GM12878 (cell line): ENCODE results near the gene ELP1. TPM values are rescaled to one million over a fixed set of nuclear protein-coding genes. Genes with fewer than 3 reads are reported as not detected.

Experiments used
- ATAC-seq: fragments of 200-7000 bp; cut with Tn5 transposase; 3 replicates; pipeline ENCODE4 v1.9.1; 2020; ENCODE audit warnings: mild to moderate bottlenecking, moderate library complexity
- BruUV-seq: library from RNA; stranded (reverse); fragments of 400-500 nt; replicated peaks from 2 replicates; lab custom pipeline; 2021; lab: Mats Ljungman, UMichigan
- CTCF ChIA-PET: fragments of 300-600 bp; sonication (Branson Sonifier 250); formaldehyde crosslinking; extraction: SDS; loops from one replicate; lab custom pipeline; 2021; ENCODE audit warnings: inconsistent platforms; lab: Yijun Ruan, JAX
- POLR2A ChIA-PET: fragments of 350-600 bp; formaldehyde crosslinking; extraction: SDS; loops from one replicate; lab custom pipeline; 2021; ENCODE audit warnings: inconsistent platforms; lab: Charles Lee
- RAD21 ChIA-PET: fragments of 300-600 bp; sonication (Branson Sonifier 250); formaldehyde crosslinking; loops from one replicate; lab custom pipeline; 2023; ENCODE audit warnings: antibody characterized with exemption; ENCODE audit not compliant: unreplicated experiment; lab: Charles Lee
- SMC1A ChIA-PET: fragments of 300-600 bp; sonication (Branson Sonifier 250); formaldehyde crosslinking; loops from one replicate; lab custom pipeline; 2023; ENCODE audit not compliant: unreplicated experiment, uncharacterized antibody; lab: Charles Lee
- DNase-seq: peaks from one replicate; pipeline ENCODE4 v3.0.0-alpha.2; 2011; ENCODE audit warnings: low read depth, low spot score
- FAIRE-seq: peaks from 3 replicates; lab custom pipeline; 2011; peaks lifted over from hg19 to GRCh38; lab: Jason Lieb, UNC
- H2AFZ ChIP-seq: 2 replicates; pipeline ENCODE4 v1.6.0; 2011; ENCODE audit warnings: low read depth, low read length, control low read depth; ENCODE audit not compliant: control insufficient read depth
- H3K27ac ChIP-seq: 2 replicates; pipeline ENCODE4 v1.5.1; 2011; ENCODE audit warnings: control low read depth; ENCODE audit not compliant: control insufficient read depth, insufficient read depth
- H3K27me3 ChIP-seq, 2 experiments: replicated peaks in 1 of 2; 2 replicates each; pipeline versions ENCODE4 v1.6.0 to v1.6.1; 2011; ENCODE audit warnings: low read length in 1 of 2; ENCODE audit not compliant: control insufficient read depth in 2 of 2, insufficient read depth in 2 of 2
- H3K36me3 ChIP-seq, 2 experiments: 2 replicates each; pipeline ENCODE4 v1.5.1; 2011; ENCODE audit warnings: low read length in 1 of 2; ENCODE audit not compliant: control insufficient read depth in 2 of 2, insufficient read depth in 2 of 2
- H3K4me1 ChIP-seq: 2 replicates; pipeline ENCODE4 v1.6.1; 2011; ENCODE audit warnings: mild to moderate bottlenecking, low read length, moderate library complexity, mixed read lengths; ENCODE audit not compliant: control insufficient read depth, insufficient read depth
- H3K4me2 ChIP-seq: 2 replicates; pipeline ENCODE4 v1.6.0; 2011; ENCODE audit warnings: control low read depth; ENCODE audit not compliant: control insufficient read depth, insufficient read depth
- H3K4me3 ChIP-seq: fragments of 200-600 bp; sonication (generic); 2 replicates; pipeline ENCODE4 v1.5.1; 2016
- H3K79me2 ChIP-seq: 2 replicates; pipeline ENCODE4 v1.6.0; 2011; ENCODE audit warnings: low read length; ENCODE audit not compliant: control insufficient read depth, insufficient read depth
- H3K9ac ChIP-seq: 2 replicates; pipeline ENCODE4 v1.8.0; 2011; ENCODE audit warnings: low read length, control low read depth, mixed read lengths; ENCODE audit not compliant: control insufficient read depth, insufficient read depth
- H3K9me3 ChIP-seq: replicated peaks from 3 replicates; pipeline ENCODE4 v1.5.1; 2011; ENCODE audit warnings: mild to moderate bottlenecking, low read length; ENCODE audit not compliant: control insufficient read depth, insufficient read depth
- H4K20me1 ChIP-seq: 2 replicates; pipeline ENCODE4 v1.6.0; 2011; ENCODE audit not compliant: control insufficient read depth, insufficient read depth
- CREM ChIP-seq: IDR thresholded peaks from 2 replicates; pipeline ENCODE4 v1.6.1; 2014; ENCODE audit warnings: antibody characterized with exemption, low read depth
- CTCF ChIP-seq, 3 experiments: IDR thresholded peaks in 2 of 3; conservative IDR thresholded peaks in 1 of 3; 2 replicates each; pipeline ENCODE4 v1.5.1; 2011; ENCODE audit warnings: low read depth in 3 of 3, low read length in 3 of 3, mild to moderate bottlenecking in 3 of 3, control low read depth in 2 of 3, moderate library complexity in 2 of 3, inconsistent platforms in 1 of 3, mixed read lengths in 1 of 3; ENCODE audit not compliant: control insufficient read depth in 2 of 3, insufficient read depth in 1 of 3; ENCODE audit errors: extremely low read depth in 1 of 3
- FOXK2 ChIP-seq: fragments of 450-650 bp; IDR thresholded peaks from 2 replicates; pipeline ENCODE4 v1.6.1; 2017; ENCODE audit warnings: mild to moderate bottlenecking, moderate library complexity
- IRF4 ChIP-seq: IDR thresholded peaks from 2 replicates; pipeline ENCODE4 v1.6.1; 2011; ENCODE audit warnings: low read depth, low read length
- NR2F1 ChIP-seq: fragments of 450-650 bp; conservative IDR thresholded peaks from 2 replicates; pipeline ENCODE4 v1.6.1; 2017; ENCODE audit warnings: mild to moderate bottlenecking
- RAD51 ChIP-seq: fragments of 450-650 bp; IDR thresholded peaks from 2 replicates; pipeline ENCODE4 v1.6.1; 2016; ENCODE audit warnings: moderate library complexity, mild to moderate bottlenecking, inconsistent platforms
- RELA ChIP-seq: fragments of 450-650 bp; IDR thresholded peaks from 2 replicates; pipeline ENCODE4 v1.8.0; 2014; ENCODE audit warnings: borderline replicate concordance; ENCODE audit not compliant: partially characterized antibody
- SIX5 ChIP-seq: IDR thresholded peaks from 2 replicates; pipeline ENCODE4 v1.6.1; 2011; ENCODE audit warnings: mild to moderate bottlenecking, low read depth, low read length, moderate library complexity; ENCODE audit not compliant: severe bottlenecking
- SMARCA5 ChIP-seq: fragments of 450-650 bp; IDR thresholded peaks from 2 replicates; pipeline ENCODE4 v1.6.1; 2017; ENCODE audit warnings: mild to moderate bottlenecking
- SREBF2 ChIP-seq: IDR thresholded peaks from 2 replicates; pipeline ENCODE4 v1.6.1; 2012; ENCODE audit warnings: mild to moderate bottlenecking, low read length
- SUZ12 ChIP-seq: fragments of 200-600 bp; sonication (generic); IDR thresholded peaks from one replicate; pipeline ENCODE4 v1.6.1; 2018; ENCODE audit warnings: antibody characterized with exemption, mild to moderate bottlenecking; ENCODE audit not compliant: unreplicated experiment
- TCF12 ChIP-seq: IDR thresholded peaks from 2 replicates; pipeline ENCODE4 v1.6.1; 2011; ENCODE audit warnings: low read depth, mild to moderate bottlenecking, low read length
- ZBED1 ChIP-seq: IDR thresholded peaks from 2 replicates; pipeline ENCODE4 v1.6.1; 2016; ENCODE audit warnings: borderline replicate concordance
- WGBS: methylation state at CpG from one replicate; pipeline ENCODE4 v1.1.6; 2016; ENCODE audit warnings: low lambda C conversion rate; ENCODE audit not compliant: insufficient replicate concordance, insufficient coverage; ENCODE audit errors: missing lambda C conversion rate; 5-methylcytosine and 5-hydroxymethylcytosine counted together
- in situ Hi-C: fragments of 300-500 bp; cut with MboI; formaldehyde crosslinking; loops from 9 replicates; pipeline ENCODE4 v1.14.3; 2018; ENCODE audit warnings: mixed read lengths
- intact Hi-C: fragments of 100-400 bp; cut with micrococcal nuclease; formaldehyde crosslinking; loops from one replicate; pipeline ENCODE4 v1.14.2; 2022; ENCODE audit not compliant: unreplicated experiment
- polyA plus RNA-seq, 11 experiments: library from polyadenylated mRNA; depleted of rRNA in 4 of 11; unstranded in 6 of 11; stranded (reverse) in 5 of 11; fragments of >200 nt; fragmentation: Nextera tagmentation in 4 of 11; fragmentation: Illumina TruSeq in 1 of 11; extraction: Ambion mirVana in 4 of 11; extraction: Trizol in 1 of 11; gene quantifications; 1 replicate in 1 of 11; 2 replicates in 10 of 11; pipeline versions ENCODE4 v1.2.1 to v1.2.3, GENCODE V29; 2011 to 2016; ENCODE audit warnings: inconsistent platforms in 2 of 11, missing spikeins in 2 of 11, low read depth in 1 of 11
- total RNA-seq, 4 experiments: library from RNA; depleted of rRNA in 3 of 4; stranded (reverse); fragments of >200 nt in 3 of 4; fragmentation: Illumina TruSeq in 1 of 4; extraction: Trizol in 1 of 4; gene quantifications; 2 replicates each; pipeline versions ENCODE4 v1.2.1 to v1.2.3, GENCODE V29; 2013 to 2021
- TF ChIP-seq, protein P1 (sequence below): fragments of 450-650 bp; IDR thresholded peaks from 2 replicates; pipeline ENCODE4 v1.6.1; 2016; ENCODE audit warnings: mild to moderate bottlenecking

ELP1 gene
- total and polyA plus RNA-seq, 10 of the 15 experiments (the other 5 are each of a cell fraction or from before 2014, with no cell fraction given) = 9.7 to 29.9 (median 26.0) TPM

GRCh38 chr9:108852079-108852478 is 81.8 kb downstream of the ELP1 start:
- H3K4me2 ChIP-seq = no peak overlapping the region
- BruUV-seq = no TSS peak
- H3K9me3 ChIP-seq = no peaks in the 10 kb centered on the region
- no peaks in the 10 kb centered on the region for H3K36me3 ChIP-seq
- no peak for DNase-seq
- CTCF ChIA-PET = interaction anchor here (1.3 to 4.7 kb wide), 3 partner anchors 42 to 102 kb away, joined by 5 to 29 read pairs (median 6); no protein-coding TSS in a partner anchor
- H3K4me1 ChIP-seq = no peaks in the 10 kb centered on the region
- intact Hi-C loops (loop anchor here (5.0 kb wide), 2 partner anchors 100 to 615 kb away; no protein-coding TSS in a partner anchor), in situ Hi-C loops (no loop called here)
- H4K20me1 ChIP-seq = no peaks in the 10 kb centered on the region
- SMC1A ChIA-PET = interaction anchor here (0.6 to 1.9 kb wide), 3 partner anchors 98 to 502 kb away, joined by 3 to 4 read pairs (median 4); no protein-coding TSS in a partner anchor
- no peak overlapping the region for H3K4me3 ChIP-seq
- H3K79me2 ChIP-seq = no peaks in the 10 kb centered on the region
- H3K27me3 ChIP-seq = peaks cover 0 to 2% of the 10 kb centered on the region in 2 experiments; a peak in 2 of 4 replicates
- TF ChIP-seq IRF4 = no peak
- no peak for TF ChIP-seq ZBED1
- TF ChIP-seq NR2F1 = no peak
- no peak for TF ChIP-seq SREBF2
- no peak for TF ChIP-seq CTCF (IDR thresholded peaks at IDR 0.05 in 2 of 3, conservative IDR thresholded peaks at IDR 0.05 in 1 of 3; ENCODE audit: control insufficient read depth in 2 of 3, extremely low read depth in 1 of 3, insufficient read depth in 1 of 3, low read depth in 3 of 3, low read length in 3 of 3)
- no peak for TF ChIP-seq RELA
- TF ChIP-seq SMARCA5 = no peak
- TF ChIP-seq FOXK2 = no peak
- no peak for TF ChIP-seq SIX5
- TF ChIP-seq CREM = no peak
- no peak for TF ChIP-seq SUZ12
- no peak for TF ChIP-seq TCF12
- TF ChIP-seq, protein P1, sequence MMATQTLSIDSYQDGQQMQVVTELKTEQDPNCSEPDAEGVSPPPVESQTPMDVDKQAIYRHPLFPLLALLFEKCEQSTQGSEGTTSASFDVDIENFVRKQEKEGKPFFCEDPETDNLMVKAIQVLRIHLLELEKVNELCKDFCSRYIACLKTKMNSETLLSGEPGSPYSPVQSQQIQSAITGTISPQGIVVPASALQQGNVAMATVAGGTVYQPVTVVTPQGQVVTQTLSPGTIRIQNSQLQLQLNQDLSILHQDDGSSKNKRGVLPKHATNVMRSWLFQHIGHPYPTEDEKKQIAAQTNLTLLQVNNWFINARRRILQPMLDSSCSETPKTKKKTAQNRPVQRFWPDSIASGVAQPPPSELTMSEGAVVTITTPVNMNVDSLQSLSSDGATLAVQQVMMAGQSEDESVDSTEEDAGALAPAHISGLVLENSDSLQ = no peak
- TF ChIP-seq RAD51 = no peak
- H3K9ac ChIP-seq = no peak overlapping the region
- no peak for FAIRE-seq
- RAD21 ChIA-PET = interaction anchor here (1.7 kb wide), 1 partner anchor 102 kb away, joined by 8 read pairs; no protein-coding TSS in a partner anchor
- H3K27ac ChIP-seq = no peak overlapping the region
- H2AFZ ChIP-seq = no peak overlapping the region
- whole genome bisulfite sequencing = 0% methylated on average over 1 of the region's 1 CpG
- POLR2A ChIA-PET = no interaction called here
- no peak for ATAC-seq
